Activated CD8-positive, alpha-beta T cell treated with anti-CD3 and anti-CD28 coated beads for 36 hours (primary cell): ENCODE measurements around the gene SHKBP1. TPM values are rescaled to one million over a fixed set of nuclear protein-coding genes. Genes with fewer than 3 reads are reported as not detected.

Source experiments
- ATAC-seq: fragments of 200-7000 bp; cut with Tn5 transposase; one replicate; pipeline ENCODE4 v1.10.0; 2021; ENCODE audit warnings: mild to moderate bottlenecking, moderate library complexity
- CTCF ChIA-PET: fragments of 350-600 bp; sonication (Branson Sonifier 250); formaldehyde crosslinking; loops from one replicate; lab custom pipeline; 2021; ENCODE audit warnings: antibody characterized with exemption; lab: Charles Lee
- POLR2A ChIA-PET: fragments of 350-600 bp; sonication (Branson Sonifier 250); formaldehyde crosslinking; loops from one replicate; lab custom pipeline; 2021; ENCODE audit warnings: antibody characterized with exemption; lab: Charles Lee
- DNase-seq: peaks from one replicate; pipeline ENCODE4 v3.0.0-alpha.2; 2020
- H3K27ac Mint-ChIP-seq: one replicate; pipeline ENCODE4 v1.8.0; 2021; ENCODE audit warnings: mild to moderate bottlenecking, mixed read lengths
- H3K27me3 Mint-ChIP-seq: one replicate; pipeline ENCODE4 v1.8.0; 2021; ENCODE audit warnings: mixed read lengths
- H3K36me3 Mint-ChIP-seq: one replicate; pipeline ENCODE4 v1.8.0; 2021; ENCODE audit warnings: low read depth, mixed read lengths
- H3K4me1 Mint-ChIP-seq: one replicate; pipeline ENCODE4 v1.8.0; 2021; ENCODE audit warnings: low read depth, mixed read lengths
- H3K4me3 Mint-ChIP-seq: one replicate; pipeline ENCODE4 v1.8.0; 2021; ENCODE audit warnings: mild to moderate bottlenecking, moderate library complexity, mixed read lengths
- H3K9me3 Mint-ChIP-seq: one replicate; pipeline ENCODE4 v1.8.0; 2021; ENCODE audit warnings: mixed read lengths
- intact Hi-C: fragments of 100-400 bp; cut with micrococcal nuclease; formaldehyde crosslinking; loops from one replicate; pipeline ENCODE4 v1.10.0; 2022
- total RNA-seq, 2 experiments: library from RNA; stranded (reverse); gene quantifications; one replicate each; pipeline ENCODE4 v1.2.3, GENCODE V29; 2021
- TF ChIP-seq, protein P1 (sequence below): fragments of 200-600 bp; IDR thresholded peaks from one replicate; pipeline ENCODE4 v1.8.0; 2022; ENCODE audit warnings: antibody characterized with exemption, mild to moderate bottlenecking

The SHKBP1 gene
- total RNA-seq, 2 experiments from 2014 or later = 82.8 to 89.3 TPM

GRCh38 chr19:40603389-40604170 is 26.9 kb downstream of the SHKBP1 start:
- Mint-ChIP-seq H3K9me3 (no peaks in the 10 kb centered on the region), H3K27ac (no peak overlapping the region), H3K4me3 (peak overlapping the region; percentile 77), H3K27me3 (peaks cover 27% of the 10 kb centered on the region), H3K36me3 (no peaks in the 10 kb centered on the region), H3K4me1 (peaks cover 69% of the 10 kb centered on the region)
- TF ChIP-seq, protein P1, sequence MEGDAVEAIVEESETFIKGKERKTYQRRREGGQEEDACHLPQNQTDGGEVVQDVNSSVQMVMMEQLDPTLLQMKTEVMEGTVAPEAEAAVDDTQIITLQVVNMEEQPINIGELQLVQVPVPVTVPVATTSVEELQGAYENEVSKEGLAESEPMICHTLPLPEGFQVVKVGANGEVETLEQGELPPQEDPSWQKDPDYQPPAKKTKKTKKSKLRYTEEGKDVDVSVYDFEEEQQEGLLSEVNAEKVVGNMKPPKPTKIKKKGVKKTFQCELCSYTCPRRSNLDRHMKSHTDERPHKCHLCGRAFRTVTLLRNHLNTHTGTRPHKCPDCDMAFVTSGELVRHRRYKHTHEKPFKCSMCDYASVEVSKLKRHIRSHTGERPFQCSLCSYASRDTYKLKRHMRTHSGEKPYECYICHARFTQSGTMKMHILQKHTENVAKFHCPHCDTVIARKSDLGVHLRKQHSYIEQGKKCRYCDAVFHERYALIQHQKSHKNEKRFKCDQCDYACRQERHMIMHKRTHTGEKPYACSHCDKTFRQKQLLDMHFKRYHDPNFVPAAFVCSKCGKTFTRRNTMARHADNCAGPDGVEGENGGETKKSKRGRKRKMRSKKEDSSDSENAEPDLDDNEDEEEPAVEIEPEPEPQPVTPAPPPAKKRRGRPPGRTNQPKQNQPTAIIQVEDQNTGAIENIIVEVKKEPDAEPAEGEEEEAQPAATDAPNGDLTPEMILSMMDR = no peak
- DNase-seq (peak; percentile 99), ATAC-seq (peak; percentile 78)
- ChIA-PET POLR2A (interaction anchor here (0.6 to 4.3 kb wide), 4 partner anchors 9 to 50 kb away, joined by 3 to 31 read pairs (median 5); no protein-coding TSS in a partner anchor), CTCF (interaction anchor here (0.8 to 7.2 kb wide), 17 partner anchors 11 to 183 kb away, joined by 3 to 51 read pairs (median 4); partner anchors contain the start of gene BLVRB)
- intact Hi-C loops = no loop called here

GRCh38 chr19:40604171-40604646 is 27.5 kb downstream of the SHKBP1 start:
- intact Hi-C loops = no loop called here
- Mint-ChIP-seq H3K27me3 (peaks cover 22% of the 10 kb centered on the region), H3K36me3 (no peaks in the 10 kb centered on the region), H3K27ac (peak overlapping the region; percentile 44), H3K9me3 (no peaks in the 10 kb centered on the region), H3K4me3 (peak overlapping the region; percentile 77), H3K4me1 (peaks cover 68% of the 10 kb centered on the region)
- TF ChIP-seq, protein P1 = no peak
- DNase-seq (no peak), ATAC-seq (no peak)
- ChIA-PET CTCF (interaction anchor here (0.8 to 7.2 kb wide), 13 partner anchors 11 to 184 kb away, joined by 3 to 51 read pairs (median 4); partner anchors contain the start of gene BLVRB), POLR2A (interaction anchor here (0.6 to 4.3 kb wide), 3 partner anchors 10 to 51 kb away, joined by 3 to 31 read pairs (median 7); no protein-coding TSS in a partner anchor)

DNA sequence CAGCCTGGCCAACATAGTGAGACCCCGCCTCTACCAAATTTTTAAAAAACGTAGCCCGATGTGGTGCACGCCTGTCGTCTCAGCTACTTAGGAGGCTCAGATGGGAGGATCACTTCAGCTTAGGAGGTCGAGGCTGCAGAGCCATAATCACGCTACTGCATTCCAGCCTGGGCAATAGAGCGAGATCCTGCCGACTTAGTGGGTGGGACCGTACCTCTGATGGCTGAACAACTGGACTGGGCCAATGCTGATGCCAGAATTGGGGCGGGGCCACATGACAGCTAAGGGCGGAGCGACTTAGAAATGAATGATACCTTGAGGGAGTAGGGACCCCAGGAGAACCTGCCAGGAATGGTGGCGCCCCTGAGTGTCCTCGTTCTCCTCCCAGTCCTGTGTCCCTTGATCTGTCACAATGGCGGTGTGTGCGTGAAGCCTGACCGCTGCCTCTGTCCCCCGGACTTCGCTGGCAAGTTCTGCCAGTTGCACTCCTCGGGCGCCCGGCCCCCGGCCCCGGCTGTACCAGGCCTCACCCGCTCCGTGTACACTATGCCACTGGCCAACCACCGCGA is 28.1 kb downstream of the SHKBP1 start:
- no peak for ATAC-seq
- Mint-ChIP-seq H3K4me3 (peak overlapping the region; percentile 77), H3K4me1 (peaks cover 64% of the 10 kb centered on the region), H3K27ac (peak overlapping the region; percentile 89), H3K27me3 (peaks cover 17% of the 10 kb centered on the region), H3K36me3 (no peaks in the 10 kb centered on the region), H3K9me3 (no peaks in the 10 kb centered on the region)
- intact Hi-C loops = no loop called here
- ChIA-PET CTCF (interaction anchor here (1.3 to 7.2 kb wide), 7 partner anchors 10 to 161 kb away, joined by 3 to 51 read pairs (median 12); partner anchors contain the start of gene BLVRB), POLR2A (interaction anchor here (1.0 to 4.3 kb wide), 5 partner anchors 10 to 956 kb away, joined by 3 to 31 read pairs (median 3); no protein-coding TSS in a partner anchor)
- TF ChIP-seq, protein P1 = no peak
- DNase-seq = peak; percentile 44

- ChIA-PET POLR2A (interaction anchor here (0.6 to 4.3 kb wide), 5 partner anchors 9 to 955 kb away, joined by 3 to 31 read pairs (median 3); no protein-coding TSS in a partner anchor), CTCF (interaction anchor here (0.8 to 4.0 kb wide), 7 partner anchors 9 to 466 kb away, joined by 3 to 34 read pairs (median 4); no protein-coding TSS in a partner anchor)
- peak overlapping the region; percentile 77 for H3K4me3 Mint-ChIP-seq
- peak; percentile 86 for DNase-seq
- peak; percentile 42 for ATAC-seq
- H3K27me3 Mint-ChIP-seq = peaks cover 15% of the 10 kb centered on the region
- peak overlapping the region; percentile 89 for H3K27ac Mint-ChIP-seq
- no peaks in the 10 kb centered on the region for H3K9me3 Mint-ChIP-seq
- peaks cover 68% of the 10 kb centered on the region for H3K4me1 Mint-ChIP-seq
- TF ChIP-seq, protein P1 = no peak
- H3K36me3 Mint-ChIP-seq = no peaks in the 10 kb centered on the region
- intact Hi-C loops = no loop called here
Measured at GRCh38 chr19:40605216-40605971, 28.7 kb downstream of the SHKBP1 start.
